HepG2 (cell line): Measurements from ENCODE around the gene EPSTI1. TPM values are rescaled to one million over a fixed set of nuclear protein-coding genes. Genes with fewer than 3 reads are reported as not detected.

Source experiments
- ATAC-seq: fragments of 200-7000 bp; cut with Tn5 transposase; 3 replicates; pipeline ENCODE4 v1.9.1; 2020; ENCODE audit warnings: mild to moderate bottlenecking, moderate library complexity
- BruUV-seq: library from RNA; stranded (reverse); fragments of 400-500 nt; replicated peaks from 2 replicates; lab custom pipeline; 2021; lab: Mats Ljungman, UMichigan
- CTCF ChIA-PET: fragments of 300-600 bp; formaldehyde crosslinking; extraction: SDS; loops from one replicate; lab custom pipeline; 2021; ENCODE audit warnings: low total read pairs, inconsistent platforms, low intra/inter-chr PET ratio; lab: Yijun Ruan, JAX
- POLR2A ChIA-PET: fragments of 350-600 bp; sonication (Branson Sonifier 250); formaldehyde crosslinking; loops from one replicate; lab custom pipeline; 2020; ENCODE audit warnings: antibody characterized with exemption, inconsistent platforms; lab: Yijun Ruan, JAX
- DNase-seq: peaks from one replicate; pipeline ENCODE4 v3.0.0-alpha.2; 2015; ENCODE audit warnings: low spot score
- FAIRE-seq: peaks from 3 replicates; lab custom pipeline; 2011; peaks lifted over from hg19 to GRCh38; lab: Jason Lieb, UNC
- H2AFZ ChIP-seq: one replicate; pipeline ENCODE4 v1.6.1; 2011; ENCODE audit warnings: low read length, inconsistent platforms
- H3K27ac ChIP-seq: fragments of 300-600 bp; 3 replicates; pipeline ENCODE4 v1.8.0; 2011; ENCODE audit warnings: mixed run types, mild to moderate bottlenecking, mixed read lengths, low read length, inconsistent platforms; ENCODE audit not compliant: insufficient read depth; ENCODE audit errors: extremely low read length
- H3K27me3 ChIP-seq, 2 experiments: fragments of 200-600 bp in 1 of 2; 2 replicates in 1 of 2; 3 replicates in 1 of 2; pipeline versions ENCODE4 v1.6.0 to v1.8.0; 2011; ENCODE audit warnings: low read length in 2 of 2, mild to moderate bottlenecking in 2 of 2, moderate library complexity in 2 of 2, inconsistent platforms in 1 of 2; ENCODE audit not compliant: insufficient read depth in 2 of 2, control insufficient read depth in 1 of 2
- H3K36me3 ChIP-seq, 2 experiments: fragments of 200-600 bp in 1 of 2; replicated peaks in 1 of 2; 2 replicates in 1 of 2; 3 replicates in 1 of 2; pipeline versions ENCODE4 v1.5.1 to v1.8.0; 2011; ENCODE audit warnings: low read length in 2 of 2, inconsistent platforms in 1 of 2; ENCODE audit not compliant: insufficient read depth in 2 of 2, control insufficient read depth in 1 of 2
- H3K4me1 ChIP-seq: 2 replicates; pipeline ENCODE4 v1.5.1; 2012; ENCODE audit warnings: low read length, inconsistent platforms; ENCODE audit not compliant: insufficient read depth
- H3K4me2 ChIP-seq: 2 replicates; pipeline ENCODE4 v1.6.0; 2011; ENCODE audit warnings: low read depth, low read length, inconsistent platforms
- H3K4me3 ChIP-seq, 3 experiments: fragments of 200-600 bp in 1 of 3; sonication (generic), shearing (Covaris generic) in 1 of 3; replicated peaks in 1 of 3; 2 replicates each; pipeline ENCODE4 v1.5.1; 2011 to 2016; ENCODE audit warnings: low read length in 3 of 3, inconsistent platforms in 2 of 3, low read depth in 2 of 3, mild to moderate bottlenecking in 2 of 3, control low read depth in 1 of 3, mixed read lengths in 1 of 3; ENCODE audit not compliant: insufficient read depth in 1 of 3
- H3K79me2 ChIP-seq: one replicate; pipeline ENCODE4 v1.6.1; 2011; ENCODE audit warnings: low read length, inconsistent platforms; ENCODE audit not compliant: insufficient read depth
- H3K9ac ChIP-seq: 2 replicates; pipeline ENCODE4 v1.6.0; 2011; ENCODE audit warnings: mild to moderate bottlenecking, low read depth, low read length, inconsistent platforms; ENCODE audit not compliant: insufficient read depth
- H3K9me3 ChIP-seq: 2 replicates; pipeline ENCODE4 v1.5.1; 2012; ENCODE audit warnings: mild to moderate bottlenecking, low read length
- H4K20me1 ChIP-seq: 2 replicates; pipeline ENCODE4 v1.6.0; 2011; ENCODE audit warnings: inconsistent platforms, mild to moderate bottlenecking, low read length, moderate library complexity; ENCODE audit not compliant: insufficient read depth
- HMGA1 ChIP-seq: sonication (generic); formaldehyde crosslinking; conservative IDR thresholded peaks from 2 replicates; pipeline ENCODE4 v1.4.0; 2020; ENCODE audit warnings: missing genetic modification reagents
- IKZF4 ChIP-seq: sonication (generic); formaldehyde crosslinking; IDR thresholded peaks from 2 replicates; pipeline ENCODE4 v1.5.1; 2020; ENCODE audit warnings: borderline replicate concordance, mild to moderate bottlenecking, low read depth, missing genetic modification reagents; ENCODE audit errors: not compliant biosample characterization
- NFE2L1 ChIP-seq: sonication (generic); formaldehyde crosslinking; IDR thresholded peaks from 2 replicates; pipeline ENCODE4 v1.4.0; 2020; ENCODE audit warnings: missing genetic modification reagents, mild to moderate bottlenecking, borderline replicate concordance
- NFKB2 ChIP-seq: sonication (generic); formaldehyde crosslinking; IDR thresholded peaks from 2 replicates; pipeline ENCODE4 v1.4.0; 2020; ENCODE audit warnings: missing genetic modification reagents, borderline replicate concordance
- PAX8 ChIP-seq: sonication (generic); formaldehyde crosslinking; IDR thresholded peaks from 2 replicates; pipeline ENCODE4 v1.8.0; 2022; ENCODE audit warnings: mild to moderate bottlenecking, missing genetic modification reagents, borderline replicate concordance
- PHB2 ChIP-seq: fragments of 450-650 bp; IDR thresholded peaks from 2 replicates; pipeline ENCODE4 v1.6.1; 2018; ENCODE audit not compliant: partially characterized antibody
- RARA ChIP-seq: IDR thresholded peaks from 2 replicates; pipeline ENCODE4 v1.6.1; 2016; ENCODE audit warnings: missing genetic modification reagents, missing compliant biosample characterization
- TOPORS ChIP-seq: sonication (generic); formaldehyde crosslinking; IDR thresholded peaks from 2 replicates; pipeline ENCODE4 v1.8.0; 2023; ENCODE audit warnings: mild to moderate bottlenecking, missing genetic modification reagents
- ZNF253 ChIP-seq: sonication (generic); formaldehyde crosslinking; IDR thresholded peaks from 2 replicates; pipeline ENCODE4 v1.8.0; 2022; ENCODE audit warnings: mild to moderate bottlenecking, missing genetic modification reagents, borderline replicate concordance
- ZNF317 ChIP-seq: sonication (generic); formaldehyde crosslinking; IDR thresholded peaks from 2 replicates; pipeline ENCODE4 v1.5.0; 2020; ENCODE audit warnings: mild to moderate bottlenecking, missing genetic modification reagents
- ZNF720 ChIP-seq: sonication (generic); formaldehyde crosslinking; IDR thresholded peaks from 2 replicates; pipeline ENCODE4 v1.4.0; 2020; ENCODE audit warnings: missing genetic modification reagents
- ZNF75D ChIP-seq: sonication (generic); formaldehyde crosslinking; IDR thresholded peaks from 2 replicates; pipeline ENCODE4 v1.8.1; 2023; ENCODE audit warnings: missing genetic modification reagents, mild to moderate bottlenecking, borderline replicate concordance
- ZSCAN9 ChIP-seq: IDR thresholded peaks from 2 replicates; pipeline ENCODE4 v1.6.1; 2016; ENCODE audit warnings: borderline replicate concordance
- WGBS: methylation state at CpG from one replicate; pipeline ENCODE4 v1.1.6; 2017; ENCODE audit warnings: low lambda C conversion rate; 5-methylcytosine and 5-hydroxymethylcytosine counted together
- in situ Hi-C: cut with HindIII; loops from 2 replicates; pipeline ENCODE4 v1.10.0; 2017; ENCODE audit warnings: low pct_unique_long_range_greater_than_20kb; ENCODE audit not compliant: extremely low pct_ligation_motif_present
- intact Hi-C: fragments of 100-400 bp; cut with micrococcal nuclease; formaldehyde crosslinking; loops from one replicate; pipeline ENCODE4 v1.10.0; 2022; ENCODE audit not compliant: unreplicated experiment
- polyA plus RNA-seq, 8 experiments: library from polyadenylated mRNA; depleted of rRNA in 3 of 8; stranded (reverse) in 7 of 8; unstranded in 1 of 8; fragments of >200 nt; fragmentation: Illumina TruSeq in 4 of 8; extraction: Trizol in 4 of 8; gene quantifications; 2 replicates each; pipeline versions ENCODE4 v1.2.1 to v1.2.3, GENCODE V29; 2011 to 2016; ENCODE audit warnings: low read depth in 4 of 8, missing spikeins in 1 of 8, mixed read lengths in 1 of 8; ENCODE audit not compliant: insufficient read depth in 1 of 8
- total RNA-seq, 5 experiments: library from RNA; depleted of rRNA; stranded (reverse); fragments of >200 nt; fragmentation: Illumina TruSeq; extraction: Trizol; gene quantifications; 2 replicates each; pipeline ENCODE4 v1.2.3, GENCODE V29; 2016; ENCODE audit warnings: low read depth in 1 of 5
- TF ChIP-seq, protein P1 (sequence below): sonication (generic); formaldehyde crosslinking; IDR thresholded peaks from 2 replicates; pipeline ENCODE4 v1.4.0; 2020; ENCODE audit warnings: mild to moderate bottlenecking, missing genetic modification reagents

The EPSTI1 gene
- total and polyA plus RNA-seq, 2 of the 13 experiments (the other 11 are each of a cell fraction or from before 2014, with no cell fraction given): 0.03 TPM; not detected in 1

DNA sequence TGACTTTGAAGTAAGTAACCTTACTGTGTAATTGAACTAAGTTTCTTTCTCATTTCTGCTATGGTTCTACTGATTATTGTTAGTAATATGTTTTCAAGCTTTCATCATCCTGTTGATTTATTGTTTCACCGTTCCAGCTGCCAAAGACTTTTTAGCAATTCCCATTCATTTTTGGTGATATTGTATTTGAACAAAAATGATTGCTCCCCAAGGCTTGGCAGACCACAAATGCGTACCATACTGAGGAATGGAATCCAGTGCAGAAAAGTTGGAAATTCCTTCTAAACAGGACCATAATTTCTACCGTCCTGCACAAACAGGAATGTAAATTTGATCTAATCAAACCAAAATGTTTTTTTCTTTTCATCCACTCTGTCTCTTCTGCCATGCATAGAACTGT lies 10.7 kb downstream of the EPSTI1 start:
- Histone ChIP-seq H3K36me3 (no peaks in the 10 kb centered on the region), H3K27me3 (no peaks in the 10 kb centered on the region), H4K20me1 (no peaks in the 10 kb centered on the region), H3K9me3 (no peaks in the 10 kb centered on the region), H2AFZ (no peak overlapping the region), H3K4me1 (peaks cover 13% of the 10 kb centered on the region), H3K9ac (no peak overlapping the region), H3K79me2 (no peaks in the 10 kb centered on the region), H3K27ac (no peak overlapping the region), H3K4me2 (no peak overlapping the region), H3K4me3 (no peak overlapping the region)
- FAIRE-seq: no peak
- WGBS: 15% methylated on average over 3 of the region's 3 CpGs
- no peak for TF ChIP-seq ZNF253
- TF ChIP-seq RARA: no peak
- TF ChIP-seq HMGA1 (CRISPR knock-in tag): no peak
- CTCF ChIA-PET: no interaction called here
- in situ Hi-C loops (no loop called here), intact Hi-C loops (no loop called here)
- DNase-seq: no peak
- BruUV-seq: no TSS peak
- POLR2A ChIA-PET: no interaction called here
- ATAC-seq: no peak

DNA sequence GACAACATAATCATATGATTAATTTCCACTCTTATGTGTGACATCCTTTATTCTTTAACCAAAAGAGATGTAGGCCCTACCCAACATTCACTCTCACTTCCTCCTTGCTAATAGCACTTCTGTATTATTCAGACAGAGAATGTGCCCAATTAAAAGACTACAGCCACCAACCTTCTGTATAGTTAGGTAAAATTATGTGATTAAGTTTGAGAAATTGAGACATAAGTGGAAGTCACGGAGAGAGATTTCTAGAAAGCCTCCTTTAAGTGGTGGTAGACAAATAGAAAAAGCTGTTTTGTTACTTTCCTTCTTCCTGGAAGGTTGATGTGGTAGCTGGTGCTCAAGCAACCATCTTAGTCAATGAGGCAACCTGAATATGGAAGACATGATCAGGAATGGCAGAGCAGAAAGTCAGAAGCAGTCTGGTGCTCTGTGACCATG lies 14.8 kb downstream of the EPSTI1 start:
- no peak overlapping the region for H2AFZ ChIP-seq
- H3K4me3 ChIP-seq: no peak overlapping the region
- H3K36me3 ChIP-seq: no peaks in the 10 kb centered on the region
- intact Hi-C loops (loop anchor here (5.0 kb wide), 1 partner anchor 45 kb away; the partner anchor contains the start of gene DNAJC15), in situ Hi-C loops (no loop called here)
- POLR2A ChIA-PET: no interaction called here
- no peaks in the 10 kb centered on the region for H4K20me1 ChIP-seq
- CTCF ChIA-PET: no interaction called here
- 17% methylated on average over 1 of the region's 1 CpG for WGBS
- ATAC-seq (no peak), FAIRE-seq (no peak), DNase-seq (no peak)
- no peak overlapping the region for H3K4me2 ChIP-seq
- H3K4me1 ChIP-seq: no peaks in the 10 kb centered on the region
- no TSS peak for BruUV-seq
- no peak for TF ChIP-seq ZNF75D (CRISPR knock-in tag)
- TF ChIP-seq TOPORS: no peak
- no peak for TF ChIP-seq ZNF317 (CRISPR knock-in tag)
- no peak for TF ChIP-seq PHB2
- no peak for TF ChIP-seq NFE2L1 (CRISPR knock-in tag)
- no peak for TF ChIP-seq ZSCAN9 (CRISPR knock-in tag)
- no peak for TF ChIP-seq NFKB2 (CRISPR knock-in tag)
- TF ChIP-seq IKZF4 (CRISPR knock-in tag): no peak
- TF ChIP-seq, protein P1, sequence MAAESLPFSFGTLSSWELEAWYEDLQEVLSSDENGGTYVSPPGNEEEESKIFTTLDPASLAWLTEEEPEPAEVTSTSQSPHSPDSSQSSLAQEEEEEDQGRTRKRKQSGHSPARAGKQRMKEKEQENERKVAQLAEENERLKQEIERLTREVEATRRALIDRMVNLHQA (CRISPR knock-in tag): no peak
- no peak for TF ChIP-seq PAX8 (CRISPR knock-in tag)
- no peak for TF ChIP-seq ZNF720 (CRISPR knock-in tag)
- no peaks in the 10 kb centered on the region for H3K9me3 ChIP-seq
- H3K79me2 ChIP-seq: no peaks in the 10 kb centered on the region
- H3K27me3 ChIP-seq: no peaks in the 10 kb centered on the region
- H3K27ac ChIP-seq: no peak overlapping the region
- no peak overlapping the region for H3K9ac ChIP-seq
